Mucosa of rectum (tissue), 2 donors: ENCODE data around the gene CSF2.

ENCODE experiments used
- H3K27ac ChIP-seq, 2 donors: one replicate each; pipeline ENCODE4 v1.7.0; 2013; ENCODE audit warnings: inconsistent platforms in 2 of 2, low read depth in 2 of 2, low read length in 2 of 2
- H3K27me3 ChIP-seq, 2 donors: one replicate each; pipeline ENCODE4 v1.7.0; 2013; ENCODE audit warnings: low read length in 2 of 2; ENCODE audit not compliant: control insufficient read depth in 2 of 2, insufficient read depth in 2 of 2
- H3K36me3 ChIP-seq, 2 donors: one replicate each; pipeline ENCODE4 v1.7.0; 2013; ENCODE audit warnings: low read length in 2 of 2; ENCODE audit not compliant: control insufficient read depth in 2 of 2, insufficient read depth in 2 of 2
- H3K4me1 ChIP-seq, 2 donors: one replicate each; pipeline ENCODE4 v1.7.0; 2013; ENCODE audit warnings: low read length in 2 of 2, mild to moderate bottlenecking in 1 of 2; ENCODE audit not compliant: control insufficient read depth in 2 of 2, insufficient read depth in 2 of 2
- H3K4me3 ChIP-seq, 2 donors: one replicate each; pipeline ENCODE4 v1.7.0; 2013; ENCODE audit warnings: low read length in 2 of 2
- H3K9ac ChIP-seq, 2 donors: one replicate each; pipeline ENCODE4 v1.7.0; 2013; ENCODE audit warnings: low read length in 2 of 2, low read depth in 1 of 2, mild to moderate bottlenecking in 1 of 2
- H3K9me3 ChIP-seq, 2 donors: one replicate each; pipeline ENCODE4 v1.7.0; 2013; ENCODE audit warnings: low read length in 2 of 2; ENCODE audit not compliant: control insufficient read depth in 2 of 2
- donor health status: healthy.
- donor health status: Normal muscosa, but diverticular disease.

Gene CSF2

DNA sequence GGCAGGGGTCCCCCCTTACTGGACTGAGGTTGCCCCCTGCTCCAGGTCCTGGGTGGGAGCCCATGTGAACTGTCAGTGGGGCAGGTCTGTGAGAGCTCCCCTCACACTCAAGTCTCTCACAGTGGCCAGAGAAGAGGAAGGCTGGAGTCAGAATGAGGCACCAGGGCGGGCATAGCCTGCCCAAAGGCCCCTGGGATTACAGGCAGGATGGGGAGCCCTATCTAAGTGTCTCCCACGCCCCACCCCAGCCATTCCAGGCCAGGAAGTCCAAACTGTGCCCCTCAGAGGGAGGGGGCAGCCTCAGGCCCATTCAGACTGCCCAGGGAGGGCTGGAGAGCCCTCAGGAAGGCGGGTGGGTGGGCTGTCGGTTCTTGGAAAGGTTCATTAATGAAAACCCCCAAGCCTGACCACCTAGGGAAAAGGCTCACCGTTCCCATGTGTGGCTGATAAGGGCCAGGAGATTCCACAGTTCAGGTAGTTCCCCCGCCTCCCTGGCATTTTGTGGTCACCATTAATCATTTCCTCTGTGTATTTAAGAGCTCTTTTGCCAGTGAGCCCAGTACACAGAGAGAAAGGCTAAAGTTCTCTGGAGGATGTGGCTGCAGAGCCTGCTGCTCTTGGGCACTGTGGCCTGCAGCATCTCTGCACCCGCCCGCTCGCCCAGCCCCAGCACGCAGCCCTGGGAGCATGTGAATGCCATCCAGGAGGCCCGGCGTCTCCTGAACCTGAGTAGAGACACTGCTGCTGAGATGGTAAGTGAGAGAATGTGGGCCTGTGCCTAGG, at the start of gene CSF2:
TSS of gene CSF2 (plus strand) at position 559 of the 783 bp plus-strand sequence. CDS start at position 594, 35 bp downstream.
- Histone ChIP-seq H3K9ac (no peak within 1 kb of the TSS), H3K36me3 (no peaks in the 10 kb centered on the region), H3K9me3 (no peaks in the 10 kb centered on the region), H3K27me3 (no peaks in the 10 kb centered on the region), H3K4me3 (no peak within 1 kb of the TSS), H3K4me1 (no peaks in the 10 kb centered on the region), H3K27ac (no peak within 1 kb of the TSS)

DNA sequence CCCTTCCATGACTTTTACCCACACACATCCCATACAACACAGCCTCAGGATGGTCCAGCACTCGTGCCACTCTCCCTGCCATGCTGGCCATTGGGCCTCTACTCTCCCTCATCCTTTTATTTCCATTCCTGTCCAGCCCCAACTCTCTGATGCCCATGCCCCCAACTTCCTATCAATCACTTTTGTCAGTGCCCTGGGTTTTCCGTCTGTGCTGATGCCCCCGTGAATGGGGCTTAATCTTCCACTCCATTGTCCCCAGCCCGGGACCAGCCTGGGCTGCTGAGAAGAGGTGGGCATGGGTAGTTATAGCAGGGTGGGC, 49.5 kb upstream of the CSF2 start:
- no peaks in the 10 kb centered on the region for H3K9me3 ChIP-seq
- H3K36me3 ChIP-seq: no peaks in the 10 kb centered on the region
- H3K4me3 ChIP-seq: no peak overlapping the region
- H3K4me1 ChIP-seq: no peaks in the 10 kb centered on the region
- H3K27ac ChIP-seq: no peak overlapping the region
- H3K27me3 ChIP-seq: peaks cover 5 to 11% of the 10 kb centered on the region in 2 donors
- no peak overlapping the region for H3K9ac ChIP-seq

DNA sequence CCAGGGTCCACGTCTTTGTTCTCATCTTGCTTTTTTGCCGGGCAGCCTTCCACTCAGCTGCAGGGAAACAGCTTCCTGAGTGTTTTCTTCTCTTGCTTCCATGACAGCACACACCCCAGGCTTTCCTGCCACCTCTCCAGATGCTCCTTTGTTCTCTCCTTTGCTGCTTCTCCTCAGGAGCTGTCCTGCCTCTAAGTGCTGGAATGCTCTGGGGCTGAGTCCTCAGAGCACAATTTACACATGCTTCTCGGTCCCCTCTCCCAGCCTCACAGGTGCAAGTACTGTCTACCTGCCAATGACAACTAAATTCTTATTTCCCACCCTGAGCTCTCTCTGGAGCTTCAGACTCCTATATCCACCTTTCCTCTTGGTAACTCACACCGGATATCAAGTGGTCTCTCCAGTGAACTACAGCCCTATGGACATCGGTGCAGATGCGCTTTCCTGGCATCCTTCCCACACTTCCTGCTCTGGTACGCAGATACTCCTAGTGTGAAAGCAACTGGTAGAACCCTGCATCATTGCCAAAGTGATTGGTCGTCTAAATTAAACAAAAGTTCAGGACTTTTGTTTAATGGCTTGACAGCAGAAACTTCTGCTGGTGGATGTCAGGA, 48.7 kb upstream of the CSF2 start:
- H3K9me3 ChIP-seq: no peaks in the 10 kb centered on the region
- H3K27me3 ChIP-seq: peaks cover 5 to 11% of the 10 kb centered on the region in 2 donors

DNA sequence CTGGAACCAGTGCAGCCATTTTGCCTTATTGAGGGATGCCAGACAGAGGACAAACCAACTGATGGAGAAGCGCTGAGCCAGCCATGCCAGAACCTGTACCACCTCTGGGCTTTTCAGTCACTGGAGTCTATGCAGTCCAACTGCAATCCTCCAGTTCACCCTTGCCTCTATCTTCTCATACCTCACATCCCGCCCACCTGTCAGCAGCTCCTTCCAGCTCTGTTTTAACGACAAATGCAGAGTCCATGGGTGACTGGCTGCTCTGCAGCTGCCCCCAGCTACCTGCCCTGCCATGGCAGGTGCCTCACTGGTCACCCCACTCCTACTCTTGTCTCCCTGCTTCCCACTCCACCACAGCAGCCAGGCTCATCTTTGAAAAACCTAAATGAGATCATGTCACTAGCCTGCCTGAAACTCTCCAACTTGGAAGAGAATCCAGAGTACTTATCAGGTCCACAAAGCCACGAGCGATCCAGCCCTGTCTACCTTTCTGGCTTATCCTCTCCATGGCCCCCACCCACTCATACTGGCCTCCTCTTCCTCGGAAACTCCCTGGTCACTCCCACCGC, 48.1 kb upstream of the CSF2 start:
- Histone ChIP-seq H3K4me1 (no peaks in the 10 kb centered on the region), H3K27ac (no peak overlapping the region), H3K27me3 (peaks cover 5 to 11% of the 10 kb centered on the region in 2 donors), H3K9ac (no peak overlapping the region), H3K4me3 (no peak overlapping the region), H3K36me3 (no peaks in the 10 kb centered on the region), H3K9me3 (no peaks in the 10 kb centered on the region)

More for the DNA sequence above, 48.7 kb upstream of the CSF2 start:
- Histone ChIP-seq H3K9ac (no peak overlapping the region), H3K36me3 (no peaks in the 10 kb centered on the region), H3K4me1 (no peaks in the 10 kb centered on the region), H3K27ac (no peak overlapping the region), H3K4me3 (no peak overlapping the region)

DNA sequence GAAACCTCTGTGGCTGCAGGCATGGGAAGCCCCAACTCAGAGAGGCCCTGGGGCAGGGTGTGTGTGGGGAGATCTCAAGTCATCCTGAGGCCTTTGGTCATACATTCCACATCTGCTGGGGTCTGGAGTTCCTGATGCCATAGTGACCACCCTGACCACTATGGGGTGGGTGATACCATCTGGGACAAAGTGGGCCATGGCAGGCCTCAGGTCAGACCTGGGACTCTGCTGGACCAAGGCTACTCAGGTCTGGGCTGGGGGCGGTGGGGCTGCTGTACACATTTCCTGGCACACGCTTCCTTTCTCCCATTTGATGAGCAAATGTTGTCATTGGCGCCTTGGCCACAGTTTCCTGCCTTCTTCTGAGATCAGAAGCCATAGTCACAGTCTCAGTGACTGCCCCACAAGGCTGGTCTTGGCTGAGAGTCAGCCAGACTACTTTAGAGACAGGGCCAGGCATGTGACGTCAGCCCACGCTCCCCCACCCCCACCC, 47.0 kb upstream of the CSF2 start:
- no peaks in the 10 kb centered on the region for H3K9me3 ChIP-seq
- no peaks in the 10 kb centered on the region for H3K36me3 ChIP-seq
- H3K27me3 ChIP-seq: peaks cover 0 to 6% of the 10 kb centered on the region in 2 donors
- H3K27ac ChIP-seq: no peak overlapping the region
- no peak overlapping the region for H3K4me3 ChIP-seq
- no peaks in the 10 kb centered on the region for H3K4me1 ChIP-seq
- no peak overlapping the region for H3K9ac ChIP-seq

DNA sequence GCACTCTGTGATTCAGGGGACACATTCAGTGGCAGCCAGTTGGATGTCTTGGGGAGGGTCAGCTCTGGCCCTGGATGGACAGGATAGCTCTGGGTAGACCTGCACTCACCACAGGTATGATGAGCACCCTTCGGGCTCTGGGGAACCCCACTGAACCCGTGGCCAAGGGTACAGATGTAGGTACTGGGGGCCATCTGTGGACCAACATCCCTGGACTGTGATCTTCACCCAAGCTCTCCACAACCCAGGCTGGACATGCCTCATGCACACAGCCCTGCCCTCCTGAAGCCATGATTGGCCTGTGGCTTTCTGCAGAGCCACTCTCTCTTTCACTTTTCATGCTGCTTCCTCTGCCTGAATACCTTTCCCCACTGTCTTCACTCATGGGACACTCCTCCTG, 46.6 kb upstream of the CSF2 start:
- Histone ChIP-seq H3K36me3 (no peaks in the 10 kb centered on the region), H3K27ac (no peak overlapping the region), H3K9ac (no peak overlapping the region), H3K4me1 (no peaks in the 10 kb centered on the region), H3K27me3 (peaks cover 0 to 6% of the 10 kb centered on the region in 2 donors), H3K9me3 (no peaks in the 10 kb centered on the region), H3K4me3 (no peak overlapping the region)

DNA sequence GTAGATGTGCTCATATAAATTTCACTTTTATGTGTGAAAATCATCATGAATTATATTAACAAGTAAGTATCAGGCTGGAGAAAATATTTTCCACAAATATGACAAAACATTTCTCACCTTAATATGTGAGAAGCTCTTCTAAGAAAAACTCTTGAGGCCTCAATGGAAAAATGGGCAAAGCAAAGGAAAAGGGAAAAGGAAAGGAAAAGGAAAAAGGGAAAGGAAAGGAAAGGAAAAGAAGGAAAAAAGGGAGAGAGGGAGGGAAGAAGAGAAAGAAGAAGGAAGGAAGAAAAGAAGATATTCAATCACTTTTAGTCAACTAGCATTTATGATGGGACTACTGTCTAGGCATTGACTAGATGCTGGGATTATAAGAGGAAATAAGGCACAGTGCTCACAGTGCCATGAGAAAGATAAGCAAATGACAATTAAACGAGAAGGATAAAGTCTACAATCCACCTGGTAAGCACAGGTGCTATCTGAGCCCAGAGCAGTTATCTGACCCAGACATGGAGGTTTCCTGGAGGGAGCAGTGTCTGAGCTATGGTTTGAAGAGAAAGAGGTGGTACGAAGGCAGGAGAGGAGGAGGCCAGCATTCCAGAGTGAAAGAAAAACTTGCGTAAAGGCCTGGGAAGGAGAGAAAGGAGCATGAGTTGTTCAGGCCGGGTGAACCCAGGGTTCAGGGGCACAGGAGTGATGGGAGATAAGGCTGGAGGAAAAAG, 43.8 kb upstream of the CSF2 start:
- no peaks in the 10 kb centered on the region for H3K4me1 ChIP-seq
- H3K9me3 ChIP-seq: no peaks in the 10 kb centered on the region
- no peak overlapping the region for H3K9ac ChIP-seq
- no peak overlapping the region for H3K27ac ChIP-seq
- no peaks in the 10 kb centered on the region for H3K36me3 ChIP-seq
- no peaks in the 10 kb centered on the region for H3K27me3 ChIP-seq
- H3K4me3 ChIP-seq: no peak overlapping the region

DNA sequence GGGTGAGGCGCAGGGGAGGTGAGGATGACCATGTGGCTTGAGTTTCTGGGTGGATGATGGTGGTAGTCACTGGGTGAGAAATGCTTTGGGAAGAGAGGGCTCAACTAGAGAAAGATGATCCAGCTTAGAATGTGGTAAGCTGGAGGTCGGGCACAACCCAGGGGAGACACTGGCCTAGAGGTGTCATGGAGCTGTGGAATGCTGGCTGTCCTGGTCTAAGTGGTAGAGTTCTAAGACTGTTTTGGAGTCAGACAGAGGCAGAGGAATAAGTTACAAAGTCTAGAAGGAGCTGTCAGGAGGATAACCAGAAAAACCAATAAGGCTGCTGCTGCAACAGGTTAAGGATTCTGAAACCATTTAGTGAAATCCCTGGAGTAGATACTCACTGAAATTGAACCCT, 43.0 kb upstream of the CSF2 start:
- no peak overlapping the region for H3K9ac ChIP-seq
- H3K4me3 ChIP-seq: no peak overlapping the region
- no peaks in the 10 kb centered on the region for H3K9me3 ChIP-seq
- H3K27ac ChIP-seq: no peak overlapping the region
- H3K27me3 ChIP-seq: no peaks in the 10 kb centered on the region
- no peaks in the 10 kb centered on the region for H3K36me3 ChIP-seq
- no peaks in the 10 kb centered on the region for H3K4me1 ChIP-seq

DNA sequence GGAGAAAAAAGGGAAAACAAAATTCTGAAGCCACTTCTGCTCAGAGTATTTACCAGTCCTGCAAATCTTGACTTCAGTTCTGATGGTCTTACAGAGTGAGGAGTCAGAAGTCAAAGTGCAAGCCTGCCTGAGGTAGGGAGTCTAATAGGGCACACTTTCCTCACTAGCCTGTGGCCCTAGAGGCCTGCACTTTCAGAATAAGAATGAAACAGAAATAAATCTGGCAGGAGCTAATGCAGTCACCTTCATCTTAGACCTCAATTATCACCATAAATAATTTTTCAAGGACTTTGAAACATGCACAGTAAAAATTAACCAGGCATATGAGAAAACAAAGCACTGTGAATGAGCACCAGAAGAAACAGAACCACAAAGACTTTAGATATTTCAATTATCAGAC, 41.4 kb upstream of the CSF2 start:
- Histone ChIP-seq H3K4me1 (no peaks in the 10 kb centered on the region), H3K9me3 (no peaks in the 10 kb centered on the region), H3K27ac (no peak overlapping the region), H3K27me3 (no peaks in the 10 kb centered on the region), H3K9ac (no peak overlapping the region), H3K36me3 (no peaks in the 10 kb centered on the region), H3K4me3 (no peak overlapping the region)

DNA sequence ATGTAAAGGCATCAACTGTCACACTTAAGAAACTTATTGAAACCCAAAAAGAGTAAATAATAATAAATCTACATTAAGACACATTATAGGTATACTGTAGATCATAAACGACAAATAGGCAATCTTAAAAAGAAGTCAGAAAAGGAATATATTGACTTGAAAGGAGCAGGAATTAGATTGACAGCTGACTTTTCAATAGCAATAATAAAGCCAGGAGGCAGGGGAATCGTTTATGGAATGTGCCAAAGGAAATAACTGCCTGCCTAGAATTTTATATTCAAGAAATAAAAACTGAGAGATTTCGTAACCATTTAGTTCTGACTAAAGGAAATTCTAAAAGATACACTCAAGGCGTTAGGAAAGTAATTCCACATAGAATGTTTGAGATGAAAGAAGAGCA, 40.5 kb upstream of the CSF2 start:
- H3K27me3 ChIP-seq: no peaks in the 10 kb centered on the region
- no peaks in the 10 kb centered on the region for H3K36me3 ChIP-seq
- H3K4me3 ChIP-seq: no peak overlapping the region
- no peak overlapping the region for H3K9ac ChIP-seq
- no peaks in the 10 kb centered on the region for H3K9me3 ChIP-seq
- no peak overlapping the region for H3K27ac ChIP-seq
- no peaks in the 10 kb centered on the region for H3K4me1 ChIP-seq
